Measurements from ENCODE around the gene RDH13. TPM values are rescaled to one million over a fixed set of nuclear protein-coding genes. Genes with fewer than 3 reads are reported as not detected.

The RDH13 gene
- total RNA-seq, 4 donors from 2014 or later, result 28.4 to 125 (median 61.7) TPM

DNA sequence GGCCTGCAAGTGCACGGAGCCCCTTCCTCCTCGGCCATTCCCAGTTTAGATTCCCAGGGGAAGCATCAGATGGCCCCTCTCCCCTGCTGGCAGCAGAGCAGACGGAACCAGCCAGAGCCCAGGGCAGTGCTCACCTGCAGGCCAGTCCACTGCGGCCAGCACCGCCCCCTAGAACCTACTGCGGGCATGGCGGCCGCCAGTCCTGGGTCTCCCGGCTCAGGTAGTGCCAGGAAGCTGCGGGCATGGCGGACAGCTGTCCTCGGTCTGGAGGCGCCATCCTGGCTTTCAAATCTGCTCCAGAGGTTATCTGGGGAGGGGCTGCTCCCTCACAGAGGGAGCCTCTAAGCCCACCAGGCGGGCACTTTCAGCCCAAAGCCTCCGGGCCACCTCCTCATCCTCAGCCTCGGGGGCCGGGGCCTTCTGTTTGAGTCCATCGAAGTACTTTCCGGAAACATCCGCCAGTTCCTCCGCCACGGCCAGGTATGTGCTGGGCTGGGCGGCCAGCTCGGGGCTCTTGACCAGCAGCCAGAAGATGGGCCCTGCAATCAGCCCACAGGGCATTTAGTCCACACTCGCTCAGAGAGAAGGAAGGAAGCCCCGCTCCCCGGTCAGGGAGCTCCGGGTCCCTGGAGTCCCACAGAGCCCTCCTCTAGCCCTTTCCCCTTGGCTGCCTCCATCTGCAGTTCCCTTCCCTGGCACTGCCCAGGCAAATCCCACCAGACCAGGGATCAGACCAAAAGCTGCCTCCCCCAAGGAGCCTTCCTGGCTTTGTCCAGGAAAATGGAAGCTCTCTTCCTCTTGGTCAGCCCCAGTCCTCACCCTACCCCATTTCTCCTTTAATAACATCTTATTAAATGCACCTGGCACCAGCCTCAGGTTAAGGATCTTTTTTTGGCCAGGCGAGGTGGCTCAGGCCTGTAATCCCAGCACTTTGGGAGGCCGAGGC is 17.9 kb downstream of the RDH13 start:
- 97 to 100% methylated on average over 1 to 22 of the region's 30 CpGs for WGBS, 2 donors (ENCODE audit: low coverage in 1 of 2)
- Histone ChIP-seq H3K36me3 (peaks cover 0 to 40% (median 24%) of the 10 kb centered on the region in 4 donors), H3K9me3 (no peaks in the 10 kb centered on the region), H3K4me1 (no peaks in the 10 kb centered on the region), H3K4me3 (no peak overlapping the region), H3K27me3 (no peaks in the 10 kb centered on the region), H3K27ac (no peak overlapping the region)
- intact Hi-C loops (cut with DNase I; ENCODE audit: low total_unique reads), result no loop called here
- no peak for DNase-seq
- in situ Hi-C loops (cut with MboI; ENCODE audit: low pct_ligation_motif_present in 1 of 4, low pct_unique_long_range_greater_than_20kb in 1 of 4, low sequenced_read_pairs in 3 of 4), result no loop called here
- no peak for TF ChIP-seq EP300 (IDR thresholded peaks at IDR 0.05; ENCODE audit: low read depth)

DNA sequence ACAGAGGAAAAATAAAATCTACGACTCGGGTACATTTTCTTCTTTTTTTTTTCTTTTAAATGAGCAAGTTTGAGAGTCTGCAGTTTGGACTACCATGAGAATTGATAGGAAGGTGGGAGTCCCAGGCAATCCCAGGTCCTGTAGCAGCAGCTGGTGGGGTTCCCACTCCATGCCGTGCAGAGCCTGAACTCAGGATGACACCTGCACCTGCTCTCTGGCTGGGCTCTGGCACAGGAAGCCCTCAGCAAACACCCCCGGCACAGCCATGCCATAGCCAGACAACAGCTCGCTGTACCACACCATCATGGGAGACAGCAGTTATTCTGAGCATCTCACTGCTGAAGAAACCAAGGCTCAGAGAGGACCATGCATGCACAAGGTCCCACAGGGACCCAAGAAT is 18.7 kb downstream of the RDH13 start:
- DNase-seq, result no peak
- Histone ChIP-seq H3K4me3 (no peak overlapping the region), H3K36me3 (peaks cover 0 to 40% (median 24%) of the 10 kb centered on the region in 4 donors), H3K4me1 (no peaks in the 10 kb centered on the region), H3K27ac (no peak overlapping the region), H3K27me3 (no peaks in the 10 kb centered on the region), H3K9me3 (no peaks in the 10 kb centered on the region)
- TF ChIP-seq POLR2A (IDR thresholded peaks at IDR 0.05) (no peak), POLR2AphosphoS5 (IDR thresholded peaks at IDR 0.05) (no peak), EP300 (IDR thresholded peaks at IDR 0.05; ENCODE audit: low read depth) (no peak)
- TF ChIP-seq, protein P1, sequence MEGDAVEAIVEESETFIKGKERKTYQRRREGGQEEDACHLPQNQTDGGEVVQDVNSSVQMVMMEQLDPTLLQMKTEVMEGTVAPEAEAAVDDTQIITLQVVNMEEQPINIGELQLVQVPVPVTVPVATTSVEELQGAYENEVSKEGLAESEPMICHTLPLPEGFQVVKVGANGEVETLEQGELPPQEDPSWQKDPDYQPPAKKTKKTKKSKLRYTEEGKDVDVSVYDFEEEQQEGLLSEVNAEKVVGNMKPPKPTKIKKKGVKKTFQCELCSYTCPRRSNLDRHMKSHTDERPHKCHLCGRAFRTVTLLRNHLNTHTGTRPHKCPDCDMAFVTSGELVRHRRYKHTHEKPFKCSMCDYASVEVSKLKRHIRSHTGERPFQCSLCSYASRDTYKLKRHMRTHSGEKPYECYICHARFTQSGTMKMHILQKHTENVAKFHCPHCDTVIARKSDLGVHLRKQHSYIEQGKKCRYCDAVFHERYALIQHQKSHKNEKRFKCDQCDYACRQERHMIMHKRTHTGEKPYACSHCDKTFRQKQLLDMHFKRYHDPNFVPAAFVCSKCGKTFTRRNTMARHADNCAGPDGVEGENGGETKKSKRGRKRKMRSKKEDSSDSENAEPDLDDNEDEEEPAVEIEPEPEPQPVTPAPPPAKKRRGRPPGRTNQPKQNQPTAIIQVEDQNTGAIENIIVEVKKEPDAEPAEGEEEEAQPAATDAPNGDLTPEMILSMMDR (IDR thresholded peaks at IDR 0.05), result no peak
- WGBS, 2 donors (ENCODE audit: low coverage in 1 of 2), result 91% methylated on average over 5 of the region's 5 CpGs; no CpG with 5 or more reads in 1 of the 2 donors
- intact Hi-C loops (cut with DNase I; ENCODE audit: low total_unique reads) (no loop called here), in situ Hi-C loops (cut with MboI; ENCODE audit: low pct_ligation_motif_present in 1 of 4, low pct_unique_long_range_greater_than_20kb in 1 of 4, low sequenced_read_pairs in 3 of 4) (no loop called here)

DNA sequence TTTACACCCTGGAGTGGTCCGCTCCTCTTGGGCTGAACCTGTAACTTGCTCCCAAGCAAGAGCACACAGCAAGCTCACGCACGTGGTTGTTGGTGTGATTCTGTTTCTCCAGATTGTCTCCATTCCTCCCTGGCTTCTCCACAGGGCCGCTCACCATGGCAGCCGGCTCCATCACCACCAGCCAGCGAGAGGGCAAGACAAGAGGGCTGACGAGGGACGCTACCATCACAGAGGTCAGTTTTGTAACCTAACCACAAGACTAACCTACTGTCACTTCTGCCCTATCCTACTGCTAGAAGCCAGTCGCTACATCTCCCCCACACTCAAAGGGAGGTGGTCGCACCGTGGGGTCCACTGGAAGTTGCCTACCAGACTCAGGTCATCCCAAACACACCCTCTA is 20.3 kb downstream of the RDH13 start:
- intact Hi-C loops (cut with DNase I; ENCODE audit: low total_unique reads) (no loop called here), in situ Hi-C loops (cut with MboI; ENCODE audit: low pct_ligation_motif_present in 1 of 4, low pct_unique_long_range_greater_than_20kb in 1 of 4, low sequenced_read_pairs in 3 of 4) (no loop called here)
- peaks cover 0 to 38% (median 21%) of the 10 kb centered on the region in 4 donors for H3K36me3 ChIP-seq
- DNase-seq, result no peak
- no peak for TF ChIP-seq EP300 (IDR thresholded peaks at IDR 0.05; ENCODE audit: low read depth)
- TF ChIP-seq POLR2AphosphoS5 (IDR thresholded peaks at IDR 0.05), result no peak
- no peak for TF ChIP-seq POLR2A (IDR thresholded peaks at IDR 0.05)
- TF ChIP-seq, protein P1 (IDR thresholded peaks at IDR 0.05), result no peak
- no peaks in the 10 kb centered on the region for H3K9me3 ChIP-seq
- no peaks in the 10 kb centered on the region for H3K4me1 ChIP-seq
- H3K27me3 ChIP-seq, result no peaks in the 10 kb centered on the region
- H3K4me3 ChIP-seq, result no peak overlapping the region
- WGBS, 2 donors (ENCODE audit: low coverage in 1 of 2), result 75 to 88% methylated on average over 2 to 11 of the region's 11 CpGs
- no peak overlapping the region for H3K27ac ChIP-seq

DNA sequence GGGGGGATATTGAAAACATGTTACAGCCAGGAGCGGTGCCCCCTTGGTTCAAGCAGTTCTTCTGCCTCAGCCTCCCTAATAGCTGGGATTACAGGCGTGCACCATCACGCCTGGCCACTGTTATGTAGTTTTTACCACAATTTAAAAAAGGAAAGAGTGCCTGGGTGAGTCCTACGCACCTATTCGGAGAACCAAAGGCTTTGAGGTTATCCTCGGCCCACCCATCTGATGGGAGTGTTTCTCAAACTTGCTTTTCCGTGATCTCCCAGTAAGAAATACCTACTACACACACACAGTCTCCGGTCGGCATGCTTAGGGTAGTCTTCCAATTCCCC is 20.6 kb downstream of the RDH13 start:
- intact Hi-C loops (cut with DNase I; ENCODE audit: low total_unique reads), result no loop called here
- no peaks in the 10 kb centered on the region for H3K27me3 ChIP-seq
- no peak overlapping the region for H3K4me3 ChIP-seq
- 70 to 90% methylated on average over 4 to 9 of the region's 9 CpGs for WGBS, 2 donors (ENCODE audit: low coverage in 1 of 2)
- TF ChIP-seq POLR2A (IDR thresholded peaks at IDR 0.05), result no peak
- TF ChIP-seq POLR2AphosphoS5 (IDR thresholded peaks at IDR 0.05), result no peak
- no peak for TF ChIP-seq EP300 (IDR thresholded peaks at IDR 0.05; ENCODE audit: low read depth)
- TF ChIP-seq, protein P1 (IDR thresholded peaks at IDR 0.05), result no peak
- DNase-seq, result no peak
- peaks cover 0 to 34% (median 19%) of the 10 kb centered on the region in 4 donors for H3K36me3 ChIP-seq
- no peaks in the 10 kb centered on the region for H3K9me3 ChIP-seq
- in situ Hi-C loops (cut with MboI; ENCODE audit: low pct_ligation_motif_present in 1 of 4, low pct_unique_long_range_greater_than_20kb in 1 of 4, low sequenced_read_pairs in 3 of 4), result no loop called here
- no peak overlapping the region for H3K27ac ChIP-seq
- H3K4me1 ChIP-seq, result no peaks in the 10 kb centered on the region
